Activated naive CD8-positive, alpha-beta T cell treated with anti-CD3 and anti-CD28 coated beads, Interleukin-2, amount 50 U/mL, for 16 hours (primary cell): ENCODE data around the gene TAF13.
"Not testable (repeated sequence)": the region's sequence is repeated elsewhere in the genome, so short reads cannot be mapped to it uniquely, and the experiment has no call there.

Experiments used
- DNase-seq: peaks from one replicate; pipeline ENCODE4 v3.0.0-alpha.2; 2020; ENCODE audit warnings: low read depth, low spot score

Gene TAF13

DNA sequence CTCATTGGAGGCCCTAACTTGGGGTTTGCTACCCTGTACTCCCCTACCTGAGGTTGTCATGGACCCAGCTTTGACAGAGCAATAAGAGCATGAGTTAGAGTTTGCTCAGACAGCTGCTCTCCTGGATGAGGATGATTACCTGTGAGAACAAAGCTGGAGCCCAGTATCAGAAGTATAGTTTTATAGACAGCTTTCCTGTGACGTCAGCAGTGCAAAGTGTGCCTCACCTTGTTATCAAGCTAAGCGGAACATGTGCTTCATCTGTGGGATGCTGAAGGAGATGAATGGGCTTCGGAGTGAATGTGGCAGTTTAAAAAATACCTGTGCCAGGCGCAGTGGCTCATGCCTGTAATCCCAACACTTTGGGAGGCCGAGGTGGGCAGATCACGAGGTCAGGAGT is 28.5 kb downstream of the TAF13 start:
- no peak for DNase-seq

DNA sequence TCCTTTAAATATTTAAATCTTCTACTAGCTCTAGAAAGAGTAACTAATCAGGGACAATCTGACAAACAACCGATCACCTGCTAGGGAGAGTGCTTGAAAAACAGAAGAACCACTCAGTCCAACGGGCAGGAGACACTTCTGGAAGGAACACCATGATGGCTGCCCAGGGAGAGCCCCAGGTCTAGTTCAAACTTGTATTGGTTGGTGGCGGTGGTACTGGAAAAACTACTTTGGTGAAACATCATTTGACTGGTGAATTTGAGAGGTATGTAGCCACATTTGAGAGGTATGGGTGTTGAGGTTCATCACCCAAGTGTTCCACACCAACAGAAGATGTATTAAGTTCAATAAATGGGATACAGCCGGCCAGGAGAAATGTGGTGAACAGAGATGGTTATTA is 29.1 kb downstream of the TAF13 start:
- no peak for DNase-seq

DNA sequence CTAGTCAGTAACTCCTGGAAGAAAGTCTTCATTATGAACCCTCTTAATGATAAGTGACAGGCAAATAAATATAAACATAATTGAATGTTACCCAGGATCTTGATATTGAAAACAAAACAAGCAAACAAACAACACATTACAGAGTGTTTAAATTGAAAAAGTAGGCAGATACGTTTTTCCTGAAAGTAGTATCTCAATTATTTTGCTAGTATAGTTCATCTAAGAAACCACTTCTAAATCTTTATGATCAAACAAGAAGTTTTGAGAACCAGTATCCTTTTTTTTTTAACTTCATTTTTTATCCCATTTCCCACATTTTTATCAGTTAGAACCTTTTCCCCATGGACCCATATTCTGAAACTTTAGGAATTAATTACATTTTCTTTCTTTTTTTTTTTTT is 30.2 kb downstream of the TAF13 start:
- no peak for DNase-seq

DNA sequence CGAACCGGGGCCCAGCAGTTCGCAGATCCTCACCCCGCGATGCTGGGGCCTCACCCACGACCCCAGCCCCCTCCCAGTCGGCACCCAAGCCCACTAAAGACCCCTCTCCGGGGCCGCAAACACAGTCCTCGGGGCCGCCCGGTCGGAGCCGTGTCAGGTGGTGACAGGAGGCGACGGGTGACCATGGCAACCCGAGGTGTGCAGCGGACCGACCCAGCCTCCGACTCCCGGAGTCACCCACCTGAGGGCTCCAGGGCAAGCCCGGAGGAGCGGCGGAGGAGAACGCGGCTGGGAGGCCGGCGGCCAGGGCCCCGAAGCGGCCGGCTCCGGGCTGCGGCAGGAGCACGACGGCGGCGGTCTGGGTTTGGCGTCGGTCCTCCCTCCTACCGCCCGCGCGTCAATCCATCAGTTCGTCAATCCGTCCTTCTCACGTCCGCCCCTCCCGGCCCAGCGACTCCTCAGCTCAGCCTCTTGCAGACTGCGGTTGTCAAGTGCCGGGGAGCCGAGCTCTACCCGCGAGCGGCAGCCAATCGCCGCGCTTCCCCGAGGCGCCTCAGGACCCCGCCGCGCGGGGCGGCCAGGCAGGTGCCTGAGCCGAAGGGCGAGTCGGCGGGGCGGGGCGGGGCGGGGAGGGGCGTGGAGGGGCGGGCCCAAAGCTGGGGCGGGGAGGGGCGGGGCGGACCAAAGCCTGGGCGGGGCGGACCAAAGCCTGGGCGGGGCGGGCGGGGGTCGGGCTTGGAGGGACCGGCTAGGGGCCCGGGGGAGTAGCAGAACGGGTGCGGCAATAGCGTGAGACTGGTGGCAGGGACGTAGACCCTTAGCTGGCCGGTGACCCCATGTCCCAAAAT is 34.0 kb downstream of the TAF13 start, which contains the start of gene WDR47:
Gene WDR47, minus strand, starts transcription at position 482 of the 848 bp plus-strand sequence. CDS start 18,590 bp downstream, outside the sequence.
- DNase-seq, result peak; percentile 90

DNA sequence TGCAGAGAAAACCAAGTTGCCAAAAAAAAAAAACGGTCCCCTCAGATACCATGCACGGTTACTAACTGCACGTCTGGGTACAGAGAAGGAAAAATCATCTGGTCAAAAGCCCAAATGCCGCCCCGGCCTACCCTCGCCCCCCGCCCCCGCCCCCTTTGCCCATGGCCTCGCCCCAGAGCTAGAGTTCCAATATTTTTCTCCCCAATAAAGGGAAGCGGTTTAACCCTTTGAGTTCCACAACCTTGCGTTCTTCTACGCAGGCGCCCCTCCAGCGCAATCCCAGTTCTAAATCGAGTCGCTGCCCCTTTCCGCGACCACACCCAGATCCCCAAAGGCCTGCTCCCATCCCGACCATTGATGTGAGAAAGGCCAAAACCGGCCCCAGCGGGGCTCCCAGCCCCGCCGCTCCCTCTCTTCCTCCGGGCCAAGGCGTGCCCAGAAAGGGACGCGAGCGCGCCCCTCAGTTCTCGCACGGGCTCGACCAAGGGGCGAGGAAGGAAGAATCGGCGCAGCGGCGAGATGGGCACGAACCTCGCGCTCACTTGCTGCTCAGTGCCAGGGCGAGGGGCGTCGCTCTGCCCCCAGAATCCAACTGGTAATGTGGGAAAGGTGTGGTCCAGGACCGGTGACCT is 34.7 kb downstream of the TAF13 start:
- no peak for DNase-seq

DNA sequence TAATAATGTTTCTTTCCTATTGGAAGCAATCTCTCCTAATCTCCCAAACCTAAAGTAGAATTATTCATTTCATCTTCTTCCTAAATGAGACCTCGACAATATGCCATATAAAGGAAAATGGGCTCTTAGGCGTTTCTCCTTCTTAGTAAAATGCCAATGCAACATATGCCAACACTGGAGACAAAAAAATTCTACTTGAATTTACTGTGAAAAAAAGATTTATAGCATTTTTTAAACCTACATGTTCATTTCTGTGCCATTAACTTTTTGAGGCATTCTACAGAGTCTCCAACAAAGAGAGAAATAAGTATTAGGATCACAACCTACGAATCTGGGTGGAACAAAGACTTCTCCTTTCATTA is 35.2 kb downstream of the TAF13 start:
- DNase-seq, result no peak

DNA sequence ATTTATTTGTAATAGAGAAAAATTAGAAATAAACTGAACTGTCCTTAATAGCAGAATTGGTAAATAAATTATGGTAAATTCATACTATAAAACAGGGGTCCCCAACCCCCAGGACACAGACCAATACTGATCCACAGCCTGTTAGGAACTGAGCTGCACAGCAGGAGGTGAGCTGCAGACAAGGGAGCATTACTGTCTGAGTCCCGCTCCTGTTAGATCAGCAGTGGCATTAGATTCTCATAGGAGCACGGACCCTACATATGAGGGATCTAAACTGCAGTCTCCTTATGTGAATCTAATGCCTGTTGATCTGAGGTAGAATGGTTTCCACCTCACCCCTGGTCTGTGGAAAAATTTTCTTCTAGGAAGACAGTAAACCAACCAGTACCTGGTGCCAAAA is 41.4 kb downstream of the TAF13 start:
- DNase-seq, result no peak

DNA sequence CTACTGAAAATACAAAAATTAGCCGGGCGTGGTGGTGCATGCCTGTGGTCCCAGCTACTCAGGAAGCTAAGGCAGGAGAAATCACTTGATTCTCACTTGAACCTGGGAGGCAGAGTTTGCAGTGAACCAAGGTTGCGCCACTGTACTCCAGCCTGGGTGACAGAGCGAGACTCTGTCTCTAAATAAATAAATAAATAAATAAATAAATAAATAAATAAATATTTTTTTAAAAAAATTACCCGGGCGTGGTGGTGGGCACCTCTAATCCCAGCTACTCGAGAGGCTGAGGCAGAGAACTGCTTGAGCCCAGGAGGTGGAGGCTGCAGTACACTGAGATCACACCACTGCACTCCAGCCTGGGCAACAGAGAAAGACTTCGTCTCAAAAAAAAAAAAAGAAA is 46.3 kb downstream of the TAF13 start:
- not testable (repeated sequence) for DNase-seq

DNA sequence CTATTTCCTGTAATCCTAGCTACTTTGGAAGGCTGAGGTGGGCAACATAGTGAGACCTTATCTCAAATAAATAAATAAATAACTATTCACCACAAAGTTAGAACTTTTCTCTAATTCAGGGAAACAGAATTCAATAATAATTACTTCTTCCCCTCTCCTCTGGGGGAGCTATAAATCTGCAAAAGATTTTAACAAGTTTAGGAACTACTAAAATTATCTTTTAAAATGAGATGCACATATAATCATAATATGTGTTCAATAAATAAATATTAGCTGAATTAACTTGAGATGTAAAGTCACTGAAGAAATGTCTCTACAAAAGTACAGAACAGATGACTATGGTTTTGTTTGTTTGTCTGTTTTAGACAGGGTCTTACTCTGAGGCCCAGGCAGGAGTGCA is 48.0 kb downstream of the TAF13 start:
- DNase-seq, result no peak

DNA sequence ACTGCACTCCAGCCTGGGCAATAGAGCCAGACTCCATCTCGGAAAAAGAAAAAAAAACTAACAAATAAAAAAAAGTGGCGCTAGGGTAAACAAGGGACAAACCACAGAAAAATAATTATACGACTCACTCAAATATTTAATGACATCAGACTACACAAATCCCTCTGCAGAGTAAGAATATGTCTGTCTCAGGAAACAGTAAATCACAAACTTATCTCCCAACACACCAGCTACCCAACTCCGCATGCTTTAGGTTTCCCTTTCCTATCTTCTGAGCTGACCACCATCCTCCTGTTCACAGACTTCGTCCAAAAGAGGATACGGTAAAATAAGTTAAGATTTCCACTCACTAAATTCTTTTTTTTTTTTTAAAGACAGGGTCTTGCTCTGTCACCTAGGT is 50.1 kb downstream of the TAF13 start:
- DNase-seq, result no peak

DNA sequence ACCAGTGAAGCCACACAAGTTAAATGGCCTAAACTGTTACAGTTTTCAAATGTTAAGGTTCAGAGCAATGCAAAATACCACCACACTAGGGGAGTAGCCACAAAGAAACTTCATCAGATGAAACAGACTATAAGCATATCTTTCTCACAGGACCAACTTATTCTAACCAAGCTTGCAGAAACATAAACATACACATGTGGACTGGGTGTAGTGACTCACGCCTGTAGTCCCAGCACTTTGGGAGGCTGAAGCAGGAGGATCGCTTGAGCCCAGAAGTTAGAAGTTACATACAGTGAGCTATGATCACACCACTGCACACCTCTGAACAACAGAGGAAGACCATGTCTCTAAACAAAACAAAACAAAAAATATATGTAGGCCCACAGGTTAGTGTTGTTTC is 51.2 kb downstream of the TAF13 start:
- no peak for DNase-seq

DNA sequence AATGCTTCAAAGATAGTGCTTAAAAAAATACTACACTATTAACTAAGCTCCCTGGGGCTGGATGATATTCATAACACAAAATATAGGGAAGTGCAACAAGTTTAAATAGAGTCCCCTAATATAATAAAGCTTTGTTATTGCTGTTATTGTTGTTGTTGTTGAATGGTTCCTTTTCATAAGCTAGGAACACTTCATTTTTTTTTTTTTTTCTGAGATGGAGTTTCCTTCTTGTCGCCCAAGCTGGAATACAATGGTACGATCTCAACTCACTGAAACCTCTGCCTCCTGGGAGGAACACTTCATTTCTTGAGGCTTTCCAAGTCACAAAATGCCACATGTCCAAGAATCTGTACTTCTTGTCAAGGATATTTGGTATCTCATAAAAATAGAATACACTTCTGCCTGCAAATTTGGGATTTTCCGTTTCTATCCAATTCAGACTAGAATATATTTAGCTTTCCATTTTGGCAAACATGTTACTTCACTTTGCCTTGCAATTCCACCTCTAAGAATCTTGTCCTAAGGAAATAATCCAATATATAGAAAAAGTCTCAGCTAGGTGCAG is 55.0 kb downstream of the TAF13 start:
- DNase-seq, result no peak

DNA sequence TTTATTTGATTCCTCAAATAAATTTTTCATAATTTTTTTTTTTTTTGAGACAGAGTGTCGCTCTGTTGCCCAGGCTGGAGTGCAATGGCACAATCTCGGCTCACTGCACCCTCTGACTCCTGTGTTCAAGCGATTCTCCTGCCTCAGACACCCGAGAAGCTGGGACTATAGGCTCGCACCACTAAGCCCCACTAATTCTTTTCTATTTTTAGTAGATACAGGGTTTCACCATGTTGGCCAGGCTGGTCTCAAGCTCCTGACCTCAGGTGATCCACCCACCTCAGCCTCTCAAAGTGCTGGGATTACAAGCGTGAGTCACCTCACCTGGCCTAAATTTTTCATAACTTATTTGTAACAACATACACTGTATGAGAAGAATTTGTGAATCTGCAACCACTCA is 58.1 kb downstream of the TAF13 start:
- DNase-seq, result not testable (repeated sequence)

DNA sequence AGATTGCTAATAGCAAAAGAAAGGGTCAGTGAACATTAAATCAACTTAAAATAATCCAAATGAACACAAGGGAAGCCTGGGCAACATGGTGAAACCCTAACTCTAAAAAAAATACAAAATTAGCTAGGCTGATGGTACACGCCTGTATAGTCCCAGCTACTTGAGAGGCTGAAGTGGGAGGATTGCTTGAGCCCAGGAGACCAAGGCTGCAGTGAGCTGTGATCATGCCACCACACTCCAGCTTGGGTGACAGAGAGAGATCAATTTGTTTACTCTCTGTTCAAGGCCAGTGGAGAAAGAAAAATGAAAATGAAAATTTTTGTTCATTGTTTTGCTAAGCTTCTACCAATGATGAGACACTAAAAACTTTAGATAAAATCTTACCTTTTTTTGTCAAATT is 58.7 kb downstream of the TAF13 start:
- DNase-seq, result no peak
